22Rv1 (cell line): ENCODE results near the gene JMJD4.

ENCODE experiments used
- H3K27ac ChIP-seq: fragments of 450-650 bp; 2 replicates; pipeline ENCODE4 v1.5.1; 2017
- CTCF ChIP-seq: fragments of 450-650 bp; IDR thresholded peaks from 2 replicates; pipeline ENCODE4 v1.5.1; 2017; ENCODE audit warnings: mild to moderate bottlenecking
- ZFX ChIP-seq: fragments of 450-650 bp; IDR thresholded peaks from 2 replicates; pipeline ENCODE4 v1.6.1; 2017; ENCODE audit warnings: antibody characterized with exemption, borderline replicate concordance

JMJD4 gene

DNA sequence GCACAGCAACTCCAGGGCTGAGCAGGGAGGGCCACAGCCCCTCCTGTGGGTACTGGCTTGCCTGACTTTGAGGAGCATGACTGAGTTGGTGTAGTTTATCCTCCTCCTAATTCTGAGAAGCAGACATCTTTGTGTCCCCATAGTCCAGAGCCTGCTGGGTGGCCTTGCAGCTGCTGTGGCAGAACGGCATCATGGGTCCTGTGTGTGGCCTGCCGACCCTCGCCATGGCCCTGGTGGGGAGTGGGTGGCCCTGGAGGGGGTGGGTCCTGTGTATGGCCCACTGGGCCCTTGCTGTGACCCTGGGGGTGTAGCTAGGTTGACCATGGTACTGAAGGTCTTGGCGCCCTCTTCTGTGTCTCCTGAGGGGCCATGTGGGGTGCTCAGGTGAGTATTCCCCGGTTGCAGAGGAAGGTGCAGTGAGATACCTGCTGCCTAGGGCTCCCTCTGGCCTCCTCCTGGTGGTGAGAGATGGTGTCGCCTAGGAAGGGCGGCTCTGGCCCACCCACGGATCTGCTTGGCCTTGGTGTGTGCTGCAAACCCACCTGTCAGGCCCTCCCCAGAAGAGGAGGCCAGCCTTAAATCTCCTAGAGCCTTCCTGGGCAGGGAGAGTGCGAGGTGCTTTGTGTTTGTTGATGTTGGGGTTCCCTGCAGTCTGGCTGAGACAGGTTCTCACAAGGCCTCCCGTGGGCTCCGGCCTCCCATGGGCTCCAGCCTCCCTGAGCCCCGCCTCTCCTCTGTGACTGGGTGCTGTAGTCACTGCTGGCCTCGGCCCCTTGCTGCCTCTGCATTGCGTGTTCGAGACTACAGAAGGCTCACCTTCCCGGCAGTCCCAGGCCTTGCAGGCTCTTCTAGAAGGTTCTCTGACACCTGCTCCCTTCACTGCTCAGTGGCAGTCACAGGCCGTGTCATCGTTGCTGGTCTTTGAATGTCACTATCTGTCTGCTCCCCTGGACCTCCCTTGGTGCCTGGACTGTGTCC is 7.9 kb upstream of the JMJD4 start:
- TF ChIP-seq CTCF: no peak
- H3K27ac ChIP-seq: no peak overlapping the region

DNA sequence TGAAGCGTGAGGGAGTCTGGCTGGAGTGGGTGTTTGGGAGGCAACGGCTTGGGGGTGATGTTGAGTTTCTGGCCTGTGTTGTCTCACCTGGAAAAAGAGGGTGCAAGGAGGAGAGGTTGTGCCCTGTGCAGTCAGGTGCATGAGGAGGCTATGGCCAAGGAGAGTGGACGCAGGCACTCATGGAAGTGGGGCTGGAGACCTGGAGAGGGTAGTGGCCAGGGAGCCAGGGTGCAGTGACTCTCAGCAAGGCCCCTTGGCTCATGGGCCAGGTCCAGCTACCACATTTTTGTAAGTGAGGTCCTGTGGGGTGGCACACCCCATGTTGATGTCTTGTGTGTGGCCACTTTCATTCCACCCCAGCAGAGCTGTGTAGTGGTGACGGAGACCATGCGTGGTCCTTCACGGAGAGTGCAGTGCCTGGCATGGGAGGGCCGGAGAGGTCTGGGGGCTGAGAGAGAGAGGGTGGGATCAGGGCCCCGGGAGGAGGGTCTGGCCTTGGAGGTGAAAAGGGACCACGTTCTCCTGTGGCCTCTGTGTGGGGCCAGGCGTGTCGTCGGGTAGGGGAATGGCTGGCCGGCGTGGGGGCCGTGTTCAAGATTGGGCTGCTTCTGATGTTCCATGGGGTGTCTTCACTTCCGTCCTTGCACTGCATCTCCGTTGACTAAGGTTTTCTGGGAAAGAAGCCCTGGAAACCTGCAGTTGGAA is 6.2 kb upstream of the JMJD4 start:
- no peak overlapping the region for H3K27ac ChIP-seq
- TF ChIP-seq CTCF (no peak), ZFX (no peak)

DNA sequence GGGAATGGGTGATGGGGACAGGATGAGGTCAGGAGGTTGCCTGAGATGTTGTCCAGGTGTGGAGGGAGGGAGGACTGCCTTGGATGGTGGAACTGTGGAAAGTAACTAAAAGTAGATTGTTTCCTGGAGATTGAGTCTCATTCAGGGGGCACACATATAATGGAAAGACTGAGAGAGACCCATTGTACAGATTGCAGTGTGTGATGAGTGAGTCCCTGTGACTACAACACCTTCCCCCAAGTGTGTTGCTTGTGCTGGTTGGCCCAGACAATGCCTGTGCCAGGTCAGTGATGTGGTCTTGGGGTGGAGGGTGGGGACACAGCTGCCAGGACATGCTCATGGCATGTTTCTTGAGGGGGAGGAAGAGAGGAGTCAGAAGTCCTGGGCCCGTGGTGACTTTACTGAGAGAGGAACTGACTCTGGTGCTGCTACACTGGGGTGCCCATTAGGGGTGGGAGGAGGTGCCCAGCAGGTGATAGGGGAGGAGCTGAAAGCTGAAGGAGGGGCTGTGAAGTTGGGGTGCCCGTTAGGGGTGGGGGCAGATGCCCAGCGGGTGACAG is 5.4 kb upstream of the JMJD4 start:
- no peak overlapping the region for H3K27ac ChIP-seq
- TF ChIP-seq ZFX (no peak), CTCF (no peak)

- no peak for TF ChIP-seq ZFX
- TF ChIP-seq CTCF: no peak
- H3K27ac ChIP-seq: no peak overlapping the region
Measured at GRCh38 chr1:227739636-227740035, 4.5 kb upstream of the JMJD4 start.

DNA sequence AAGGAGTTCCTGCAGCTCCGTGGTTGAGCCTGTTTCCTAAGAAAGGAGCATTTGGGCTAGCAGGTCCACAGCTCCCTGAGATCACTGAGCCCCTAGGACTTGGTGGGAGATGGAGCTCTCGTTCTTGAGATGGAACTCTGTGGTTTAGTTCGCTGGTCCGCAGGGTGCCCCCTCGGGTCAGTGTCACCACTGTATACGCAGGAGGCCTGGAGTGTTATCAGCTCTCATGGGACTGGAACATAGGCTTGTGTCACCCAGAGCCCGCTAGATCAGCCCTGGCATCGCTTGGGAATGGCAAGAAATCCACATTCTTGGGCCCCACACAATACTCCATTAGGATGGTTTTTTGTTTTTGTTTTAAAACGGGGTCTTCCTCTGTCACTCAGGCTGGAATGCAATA is 3.7 kb upstream of the JMJD4 start:
- no peak overlapping the region for H3K27ac ChIP-seq

DNA sequence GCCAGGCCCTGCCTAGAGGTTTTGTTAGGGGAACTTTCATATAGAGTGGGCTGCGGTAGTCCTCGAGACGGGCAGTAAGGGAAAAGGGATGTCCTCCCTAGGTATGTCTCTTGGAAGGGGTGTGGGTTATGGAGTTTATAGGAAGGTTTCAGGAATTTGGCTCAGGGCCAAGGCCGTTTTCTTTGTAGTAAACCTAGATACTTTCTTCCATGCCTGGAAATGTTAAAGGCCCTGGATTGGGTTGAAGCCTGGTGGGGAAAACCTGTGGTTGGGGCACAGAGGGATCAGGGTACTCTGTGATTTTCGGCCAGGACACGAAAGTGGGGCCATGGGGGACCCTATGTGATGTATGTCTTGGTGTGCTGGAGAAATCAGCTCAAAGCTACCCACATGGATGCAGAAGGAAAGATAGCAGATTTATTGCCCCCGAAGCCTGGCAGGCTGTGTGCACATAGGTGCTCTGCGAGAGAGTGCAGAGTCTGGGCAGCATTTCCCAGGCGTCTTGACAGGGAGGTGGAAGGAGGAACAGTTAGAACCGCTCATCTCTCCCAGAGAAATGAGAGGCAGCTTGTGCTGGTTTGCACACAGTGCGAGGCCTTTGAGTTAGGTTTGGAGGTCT is 1.8 kb upstream of the JMJD4 start:
- no peak overlapping the region; the same call in 1 of the 2 replicates for H3K27ac ChIP-seq
- no peak for TF ChIP-seq CTCF
- no peak for TF ChIP-seq ZFX

More for the DNA sequence above, 3.7 kb upstream of the JMJD4 start:
- no peak for TF ChIP-seq ZFX
- TF ChIP-seq CTCF: no peak
